ENCODE results near the gene KIF1A.

KIF1A gene

GRCh38 chr2:240799033-240799820 is 20.8 kb downstream of the KIF1A start:
- DNase-seq (ENCODE audit: low read depth in 2 of 2) = no peak

GRCh38 chr2:240798327-240798905 is 21.6 kb downstream of the KIF1A start:
- DNase-seq (ENCODE audit: low read depth in 2 of 2) = no peak

GRCh38 chr2:240797914-240798313 is 22.1 kb downstream of the KIF1A start:
- DNase-seq (ENCODE audit: low read depth in 2 of 2) = no peak

DNA sequence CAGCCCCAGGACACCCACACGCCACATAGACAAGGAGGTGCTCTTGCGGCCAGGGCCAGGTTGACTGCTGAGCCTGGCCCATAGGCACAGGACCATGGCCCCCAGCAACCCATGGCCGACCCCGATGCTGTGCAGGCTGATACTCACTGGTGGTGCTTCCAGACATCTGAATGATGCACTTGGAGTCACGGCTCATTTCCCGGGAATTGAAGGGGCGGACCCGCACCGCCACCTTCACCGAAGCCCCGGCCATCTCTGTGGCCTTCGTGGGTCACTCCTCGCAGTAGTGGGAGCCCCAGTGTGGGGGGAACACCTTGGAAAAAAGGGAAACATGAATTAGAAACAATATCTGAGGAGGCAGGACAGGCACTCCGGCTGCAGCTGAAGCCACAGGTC is 22.5 kb downstream of the KIF1A start:
- DNase-seq (ENCODE audit: low read depth in 2 of 2) = no peak

- DNase-seq (ENCODE audit: low read depth in 2 of 2) = no peak
Observed at GRCh38 chr2:240796543-240797499, 23.2 kb downstream of the KIF1A start.

DNA sequence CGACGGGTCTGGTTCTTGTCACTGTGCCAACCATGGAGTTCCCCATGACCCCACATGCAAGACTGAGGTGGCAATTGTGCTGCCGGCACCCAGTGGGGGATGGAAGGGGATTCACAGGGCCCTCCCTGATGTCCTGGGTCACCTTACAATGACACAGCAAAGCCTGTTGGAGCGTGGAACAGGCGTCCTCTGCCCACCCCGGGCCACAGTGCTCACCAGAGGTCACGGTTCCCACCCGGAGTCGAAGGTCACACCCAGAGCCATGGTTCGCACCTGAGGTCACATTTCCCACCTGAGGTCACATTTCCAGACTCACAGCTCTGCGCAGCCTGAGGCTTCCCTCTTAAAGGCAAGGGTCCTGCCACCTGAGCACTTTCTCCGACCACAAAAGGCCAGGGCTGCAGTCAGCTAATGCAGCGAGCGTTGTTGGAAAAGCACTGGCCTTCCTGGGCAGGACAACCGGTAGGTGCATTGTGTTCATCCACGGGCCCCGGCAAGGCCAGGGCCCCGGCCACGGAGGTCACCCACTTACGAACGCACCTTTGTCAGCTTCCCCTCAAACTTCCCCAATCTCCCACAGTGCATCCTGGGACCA is 24.0 kb downstream of the KIF1A start:
- DNase-seq (ENCODE audit: low read depth in 2 of 2) = no peak

GRCh38 chr2:240795454-240795853 is 24.6 kb downstream of the KIF1A start:
- no peak for DNase-seq (ENCODE audit: low read depth in 2 of 2)

GRCh38 chr2:240794178-240794721 is 25.8 kb downstream of the KIF1A start:
- no peak for DNase-seq (ENCODE audit: low read depth in 2 of 2)

DNA sequence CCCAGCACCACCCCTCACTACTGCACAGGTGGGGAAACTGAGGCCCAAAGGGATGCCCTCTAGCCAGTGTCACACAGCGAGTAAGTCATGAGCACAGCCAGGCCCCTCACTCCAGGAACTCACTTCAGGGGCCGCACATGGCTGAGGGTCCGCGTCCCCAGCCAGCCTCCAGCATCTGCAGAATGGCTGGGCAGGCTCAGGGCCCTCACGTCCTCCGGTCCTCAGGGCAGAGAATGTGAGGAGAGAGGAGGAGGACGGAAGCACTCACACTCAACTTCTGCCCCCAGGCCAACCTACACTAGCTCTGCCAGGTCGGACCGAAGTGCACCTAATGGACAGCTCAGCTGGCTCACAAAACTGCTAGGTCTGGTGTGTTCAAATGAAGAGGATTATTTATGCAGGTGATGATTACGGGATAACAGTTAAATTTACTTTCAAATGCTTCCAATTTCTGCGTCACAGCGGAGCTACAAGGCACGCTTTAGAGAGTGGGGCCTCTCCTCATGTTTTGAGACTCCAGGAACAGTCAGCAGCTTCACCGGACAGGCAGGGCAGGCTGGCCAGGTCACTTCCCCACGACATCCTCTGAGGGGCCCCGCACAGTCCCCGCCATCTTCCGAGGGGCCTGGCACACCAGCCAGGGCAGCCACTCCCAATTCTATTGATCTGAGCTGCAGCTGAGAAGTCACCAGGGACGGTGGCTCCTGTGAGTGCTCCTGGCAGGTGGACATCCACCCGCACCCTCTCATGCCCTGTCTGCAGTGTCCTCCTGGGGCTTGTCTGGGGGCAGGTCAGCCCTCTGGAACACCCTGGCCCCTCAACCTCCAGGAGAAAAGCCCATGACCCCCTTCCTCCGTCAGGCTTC is 26.5 kb downstream of the KIF1A start:
- DNase-seq (ENCODE audit: low read depth in 2 of 2) = no peak

GRCh38 chr2:240792629-240793312 is 27.2 kb downstream of the KIF1A start:
- DNase-seq (ENCODE audit: low read depth in 2 of 2) = no peak

DNA sequence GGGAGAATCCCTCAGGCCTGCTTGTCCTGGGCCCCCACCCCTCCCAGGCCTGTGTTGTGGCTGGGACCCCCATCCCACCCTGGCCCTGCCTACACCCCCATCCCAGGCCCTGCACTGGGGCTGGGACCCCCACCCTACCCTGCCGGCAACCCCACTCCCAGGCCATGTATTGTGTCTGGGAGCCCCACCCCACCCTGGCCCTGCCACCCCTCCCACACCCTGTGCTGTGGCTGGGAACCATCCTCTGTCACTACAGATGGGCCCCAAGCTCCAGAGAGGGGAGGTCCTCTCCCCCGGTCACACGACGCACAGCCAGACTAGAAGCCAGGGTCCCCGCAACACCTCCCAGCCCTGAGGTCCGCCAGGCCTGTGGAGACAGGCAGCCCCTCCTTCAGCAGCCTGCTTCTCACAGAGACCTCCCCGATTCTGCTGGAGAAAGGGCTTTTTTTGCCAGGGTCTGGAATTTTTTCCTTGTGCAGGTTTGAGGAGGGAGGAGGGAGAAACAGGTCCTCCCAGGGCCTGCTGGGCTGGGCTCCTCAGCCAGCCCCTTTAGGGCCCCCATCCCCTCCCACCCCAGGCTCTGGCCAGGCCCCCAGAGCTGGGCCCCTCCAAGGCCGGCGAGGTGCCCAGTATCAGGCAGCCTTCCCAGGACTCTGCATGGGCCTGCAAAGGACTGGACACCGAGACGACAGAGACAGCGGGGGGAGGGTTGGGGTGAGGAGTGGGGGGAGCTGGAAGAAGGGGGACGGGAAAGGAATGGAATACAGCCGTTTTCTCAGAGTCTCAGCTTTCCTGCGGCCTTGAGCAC is 28.0 kb downstream of the KIF1A start:
- no peak for DNase-seq (ENCODE audit: low read depth in 2 of 2)

DNA sequence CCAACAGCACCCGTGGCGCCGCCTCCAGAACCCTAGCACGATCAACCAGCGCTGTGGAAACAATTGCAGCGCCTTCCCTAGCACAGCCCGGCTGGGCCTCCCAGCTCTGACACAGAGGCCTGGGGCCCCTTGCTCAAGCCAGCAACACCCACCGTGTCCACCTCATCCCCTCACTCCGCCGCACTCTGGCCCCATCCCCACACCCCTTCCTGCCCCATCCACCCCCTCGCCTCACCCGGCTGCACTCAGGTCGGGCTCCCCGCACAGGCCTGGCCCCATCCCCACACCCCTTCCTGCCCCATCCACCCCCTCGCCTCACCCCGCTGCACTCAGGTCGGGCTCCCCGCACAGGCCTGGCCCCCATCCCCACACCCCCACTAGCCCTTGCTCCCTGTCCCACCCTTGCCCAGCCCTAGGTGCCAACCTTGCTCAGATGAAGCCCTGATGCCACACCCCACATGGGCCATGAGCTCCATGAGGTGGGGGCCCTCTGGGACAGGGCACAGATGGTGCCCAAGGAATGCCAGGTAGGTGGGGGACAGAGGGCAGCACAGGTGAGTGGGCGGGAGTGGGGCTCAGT is 28.7 kb downstream of the KIF1A start:
- DNase-seq (ENCODE audit: low read depth in 2 of 2) = no peak

- no peak for DNase-seq (ENCODE audit: low read depth in 2 of 2)
Observed at GRCh38 chr2:240790370-240791220, 29.4 kb downstream of the KIF1A start.

- DNase-seq (ENCODE audit: low read depth in 2 of 2) = no peak
Observed at GRCh38 chr2:240789501-240790369, 30.3 kb downstream of the KIF1A start.

DNA sequence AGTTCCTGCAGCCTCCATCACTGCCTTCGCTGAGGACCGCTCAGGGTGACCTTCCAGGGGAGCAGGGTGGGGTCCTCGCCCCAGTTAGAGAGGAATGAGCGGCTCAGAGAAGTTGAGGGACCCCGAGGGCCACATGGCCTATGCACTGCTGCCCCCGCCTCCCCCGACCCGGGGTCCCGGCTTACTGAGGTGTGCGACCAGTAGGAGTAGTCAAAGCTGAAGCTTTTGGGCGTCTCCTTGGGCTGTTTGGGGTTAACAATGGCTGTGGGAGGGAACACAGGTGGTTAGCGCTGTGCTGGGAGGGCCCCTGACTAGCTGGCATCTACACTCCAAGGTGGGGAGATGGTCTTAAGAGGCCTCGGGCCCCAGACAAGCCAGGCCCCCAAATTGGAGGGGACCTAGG is 31.0 kb downstream of the KIF1A start:
- DNase-seq (ENCODE audit: low read depth in 2 of 2) = no peak

GRCh38 chr2:240788482-240788881 is 31.5 kb downstream of the KIF1A start:
- DNase-seq (ENCODE audit: low read depth in 2 of 2) = no peak

All from stimulated activated CD8-positive, alpha-beta memory T cell treated with anti-CD3 and anti-CD28 coated beads, Interleukin-2, amount 100 ng/mL, for 1 hour (primary cell).